Tibial nerve (tissue), 3 donors: ENCODE measurements around the gene CFAP73.

Experiments
- CTCF ChIP-seq, 5 experiments: fragments of 200-600 bp in 3 of 5; fragments of 450-650 bp in 2 of 5; sonication (generic) in 3 of 5; IDR thresholded peaks; one replicate each; pipeline ENCODE4 v1.5.1; 2016 to 2019; ENCODE audit warnings: antibody characterized with exemption in 5 of 5, mild to moderate bottlenecking in 3 of 5, moderate library complexity in 2 of 5
- POLR2A ChIP-seq, 2 donors: fragments of 450-650 bp; IDR thresholded peaks; one replicate each; pipeline ENCODE4 v1.6.1; 2017; ENCODE audit warnings: antibody characterized with exemption in 2 of 2, mild to moderate bottlenecking in 2 of 2, moderate library complexity in 2 of 2

GRCh38 chr12:113102811-113103210, 46.7 kb upstream of the CFAP73 start:
- TF ChIP-seq POLR2A (IDR thresholded peaks at IDR 0.05), result no peak
- TF ChIP-seq CTCF (IDR thresholded peaks at IDR 0.05), result no peak
